Amniotic stem cell (primary cell): ENCODE data around the gene STXBP2.
A peak's percentile ranks its signal among the peaks of the same experiment; 100 is the strongest.

Experiments
- DNase-seq: peaks from one replicate; lab custom pipeline; 2025; lab: John Stamatoyannopoulos, UW

Gene STXBP2

GRCh38 chr19:7612282-7613274 lies 24.3 kb upstream of the STXBP2 start:
- no peak for DNase-seq

- no peak for DNase-seq
Observed at GRCh38 chr19:7614859-7615741, 21.8 kb upstream of the STXBP2 start.

DNA sequence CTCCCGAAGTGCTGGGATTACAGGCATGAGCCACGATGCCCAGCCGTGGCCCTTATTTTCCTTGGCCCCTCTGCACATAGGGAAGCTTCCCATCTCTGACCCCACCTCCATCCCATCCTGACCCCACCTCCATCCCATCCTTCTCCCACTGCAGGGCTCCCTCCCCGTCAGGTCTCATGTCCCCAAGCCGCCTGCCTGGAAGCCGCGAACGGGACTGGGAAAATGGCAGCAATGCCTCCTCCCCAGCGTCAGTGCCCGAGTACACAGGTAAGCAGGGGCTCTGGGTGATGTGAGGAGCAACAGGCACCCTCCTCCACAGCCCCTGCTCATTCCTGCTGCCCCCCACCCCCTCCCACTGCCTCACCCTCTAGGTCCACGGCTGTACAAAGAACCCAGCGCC lies 19.7 kb upstream of the STXBP2 start:
- DNase-seq, result no peak

- DNase-seq, result no peak
Observed at GRCh38 chr19:7617735-7618134, 19.2 kb upstream of the STXBP2 start.

- DNase-seq, result no peak
Observed at GRCh38 chr19:7618348-7618747, 18.6 kb upstream of the STXBP2 start.

DNA sequence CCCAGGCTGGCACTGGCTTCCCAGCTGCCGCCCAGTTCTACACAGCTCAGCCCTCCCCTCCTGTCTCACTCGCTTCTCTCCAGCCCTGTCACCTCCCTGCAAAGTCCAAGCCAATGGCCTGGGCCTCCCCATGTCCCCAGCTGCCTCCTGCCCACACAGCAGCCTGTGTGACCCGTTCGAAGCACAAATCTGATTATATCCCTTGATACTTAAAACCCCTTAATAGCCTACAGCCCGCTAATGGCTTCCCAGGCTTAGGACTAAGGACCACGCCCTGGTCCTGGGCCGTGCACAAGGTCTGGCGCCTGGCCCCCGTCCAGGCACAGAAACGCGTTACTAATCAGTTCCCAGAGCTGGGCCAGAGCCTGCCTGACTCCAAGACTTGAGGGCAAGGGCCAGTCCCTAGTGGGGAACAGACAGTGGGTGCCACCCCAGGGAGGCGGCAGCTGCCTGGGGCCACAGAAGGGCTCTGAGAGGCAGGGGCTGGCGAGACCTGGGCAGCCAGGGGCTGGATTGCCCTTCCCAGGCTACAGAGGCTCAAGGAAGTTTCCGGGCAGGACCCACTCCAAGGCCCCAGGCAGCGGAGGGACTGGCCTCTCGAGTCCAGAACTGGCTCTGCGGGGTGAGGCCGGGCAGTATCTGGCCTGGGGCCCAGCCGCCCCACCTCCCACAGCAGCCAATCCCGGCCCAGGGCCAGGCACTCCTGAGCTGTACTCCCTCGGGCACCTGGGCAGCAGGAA lies 18.0 kb upstream of the STXBP2 start:
- no peak for DNase-seq

GRCh38 chr19:7619671-7620441 lies 17.1 kb upstream of the STXBP2 start:
- DNase-seq, result no peak

DNA sequence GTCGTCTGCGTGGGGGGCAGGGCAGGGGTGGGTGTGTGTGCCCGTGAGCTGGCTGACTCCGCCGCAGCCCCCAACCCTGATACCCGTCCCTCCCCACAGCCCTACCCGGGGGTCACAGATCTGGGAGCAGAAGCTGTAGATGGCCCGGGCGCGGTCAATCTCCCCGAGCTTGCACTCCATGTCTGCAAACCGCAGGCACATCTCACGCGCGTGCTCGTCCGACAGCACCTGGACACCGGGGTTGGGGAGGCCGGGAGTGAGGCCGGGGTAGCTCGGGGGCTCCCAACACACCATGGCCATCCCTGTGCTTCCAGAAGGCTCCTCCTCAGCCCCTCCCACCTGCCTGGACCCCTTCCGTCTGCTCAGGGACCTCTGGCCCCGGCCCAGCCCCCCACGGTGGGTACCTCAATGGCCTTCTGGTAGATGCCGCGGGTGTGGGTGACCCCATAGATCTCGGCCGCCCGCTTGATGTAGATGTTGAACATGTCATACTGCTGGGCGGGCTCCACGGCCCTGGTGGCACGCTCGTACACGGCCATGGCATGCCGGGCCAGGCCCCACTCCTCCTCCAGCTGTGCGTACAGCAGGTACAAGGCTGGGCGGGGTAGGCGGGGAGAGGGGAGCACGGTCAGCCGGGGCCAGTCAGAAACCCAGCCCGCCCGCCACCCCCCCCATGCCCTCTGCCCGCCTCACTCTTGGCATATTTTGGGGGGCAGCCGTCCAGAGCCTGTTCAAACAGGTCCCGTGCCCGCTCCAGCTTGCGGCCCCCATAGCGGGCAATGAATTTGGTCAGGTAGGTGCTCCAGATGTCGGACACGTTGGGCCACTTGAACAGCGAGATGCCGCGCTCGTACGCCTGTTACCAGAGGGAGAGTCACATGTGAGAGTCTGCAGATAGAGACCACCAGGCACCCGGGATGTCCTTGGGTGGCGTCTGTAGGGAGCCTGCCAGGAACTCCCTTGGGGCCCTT lies 16.2 kb upstream of the STXBP2 start:
- DNase-seq, result no peak

DNA sequence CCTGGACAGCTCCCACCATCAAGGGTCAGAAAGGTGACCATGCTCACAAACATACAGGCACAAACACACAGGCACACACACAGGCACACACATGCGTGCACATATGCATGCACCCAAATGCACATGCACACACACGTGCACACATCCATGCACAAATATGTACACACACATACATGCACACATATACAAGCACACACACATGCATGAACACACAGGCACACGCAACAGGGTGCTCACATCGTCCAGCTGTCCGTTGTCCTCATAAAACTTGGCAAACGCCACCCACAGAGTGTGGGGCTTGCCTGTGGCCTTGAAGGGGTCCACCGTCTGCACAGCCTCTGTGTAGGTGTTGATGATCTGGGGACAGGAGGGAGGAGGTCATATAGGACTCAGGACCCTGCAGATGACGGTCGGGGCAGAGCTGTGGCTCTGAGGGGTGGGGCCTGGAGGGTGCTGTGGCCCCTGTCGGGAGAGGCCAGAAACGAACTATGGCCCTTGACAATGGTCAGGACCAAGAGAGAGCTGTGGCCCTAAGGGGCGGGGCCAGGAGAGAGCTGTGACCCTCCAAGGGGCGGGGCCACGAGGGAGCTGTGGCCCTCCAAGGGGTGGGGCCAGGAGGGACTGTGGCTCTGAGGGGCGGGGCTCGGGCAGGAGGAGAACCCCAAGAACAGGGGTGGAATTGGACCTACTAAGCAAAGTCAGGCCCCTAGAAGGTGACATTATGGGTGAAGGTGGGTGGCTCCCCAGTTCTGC lies 13.8 kb upstream of the STXBP2 start:
- no peak for DNase-seq

GRCh38 chr19:7623725-7624603 lies 12.9 kb upstream of the STXBP2 start:
- no peak for DNase-seq

DNA sequence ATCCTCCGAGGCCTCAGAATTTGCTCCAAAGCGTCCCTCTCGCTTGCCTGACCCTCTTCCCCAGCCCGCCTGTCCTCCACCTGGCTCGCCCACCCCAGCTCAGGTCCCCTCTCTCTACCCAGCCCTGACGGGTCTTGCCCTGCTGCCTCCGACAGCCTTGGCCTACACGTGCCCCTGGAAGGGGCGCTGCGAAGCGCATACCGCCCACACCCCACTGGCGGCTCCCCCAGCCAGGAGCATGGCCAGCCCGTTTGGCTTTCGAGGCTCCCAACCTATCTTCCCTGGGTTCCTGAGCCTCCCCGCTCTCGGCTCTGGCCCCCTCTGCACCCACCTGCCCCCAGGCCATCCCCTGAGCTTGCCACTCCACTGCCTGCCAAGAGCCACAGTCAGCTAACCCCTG lies 12.1 kb upstream of the STXBP2 start:
- DNase-seq, result no peak

DNA sequence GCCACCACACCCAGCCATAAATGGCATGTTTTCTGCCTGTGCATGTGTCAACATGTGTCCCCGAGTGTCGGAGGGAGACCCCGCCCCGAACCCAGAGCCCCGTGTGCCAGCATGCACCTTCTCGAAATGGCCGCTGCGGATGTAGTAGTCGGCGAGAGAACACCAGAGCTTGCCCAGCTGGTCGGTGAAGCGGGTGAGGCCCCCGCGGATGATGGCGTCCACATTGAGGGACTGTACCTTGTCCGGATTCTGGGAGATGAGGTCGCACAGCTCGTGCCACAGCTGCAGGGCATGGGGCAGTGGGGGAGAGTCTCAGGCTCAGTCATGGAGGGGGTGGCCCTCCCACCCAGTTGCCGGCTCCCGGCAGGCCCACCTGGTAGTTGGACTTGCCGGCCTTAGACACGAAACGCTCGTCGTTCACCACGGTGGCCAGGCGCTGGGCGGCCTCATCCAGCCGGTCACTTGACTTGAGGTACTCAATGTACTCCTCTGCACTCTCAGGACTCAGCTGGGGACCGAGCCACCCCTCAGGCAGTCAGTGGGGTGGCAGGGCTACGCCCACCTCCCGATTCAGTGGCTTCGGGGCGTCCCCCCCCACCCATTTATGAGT lies 11.0 kb upstream of the STXBP2 start:
- no peak for DNase-seq

DNA sequence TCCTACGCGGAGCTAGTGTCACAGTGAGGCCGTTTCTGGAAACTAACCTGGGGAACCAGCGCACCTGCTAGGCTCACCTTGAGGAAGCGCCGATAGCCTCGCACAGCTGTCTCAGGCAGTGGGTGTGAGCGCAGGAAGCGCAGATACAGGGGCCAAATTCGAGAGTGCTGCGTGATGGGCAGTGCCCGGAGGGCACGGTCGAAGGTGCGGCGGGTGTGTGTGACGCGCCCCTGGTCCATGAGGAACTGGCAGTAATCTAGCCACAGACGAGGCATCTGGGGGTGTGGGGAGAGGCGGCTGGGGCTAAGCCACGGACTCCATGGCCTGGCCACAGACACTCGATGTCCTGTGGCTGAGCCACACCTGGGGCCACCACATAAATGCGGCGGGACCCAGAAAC lies 9.7 kb upstream of the STXBP2 start:
- no peak for DNase-seq

DNA sequence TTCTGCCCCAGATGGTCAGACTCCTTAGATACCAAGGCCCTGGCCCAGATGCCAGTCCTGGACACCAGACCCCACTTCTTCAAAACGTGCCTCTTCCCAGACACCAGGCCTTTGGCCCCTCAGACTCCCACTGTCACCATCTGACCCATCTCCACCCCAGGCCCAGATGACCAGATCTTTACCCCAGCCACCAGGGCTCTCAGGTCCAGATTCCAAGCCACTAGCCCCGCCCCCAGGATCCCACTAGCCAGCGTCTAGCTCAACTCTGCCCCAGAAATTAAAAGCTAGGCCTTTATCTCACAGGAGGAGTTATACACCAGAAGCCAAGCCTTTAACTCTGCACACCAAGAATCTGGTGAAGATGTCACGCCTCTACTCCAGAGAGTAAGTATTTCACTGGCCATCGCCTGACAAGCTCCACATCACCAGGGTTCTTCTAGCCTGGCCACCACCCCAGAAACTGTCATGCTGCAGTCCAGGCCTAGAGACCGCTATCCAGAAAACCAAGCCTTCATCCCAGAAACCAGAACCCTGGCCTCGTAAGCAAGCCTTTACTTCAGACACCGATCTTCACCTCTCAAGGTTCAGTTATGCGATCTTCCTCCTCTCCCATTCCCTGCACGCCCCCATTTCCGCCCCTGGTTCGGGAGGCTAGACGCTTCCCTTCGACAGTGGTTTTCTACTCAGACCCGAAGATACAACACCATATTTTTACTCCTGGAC lies 8.2 kb upstream of the STXBP2 start:
- no peak for DNase-seq

GRCh38 chr19:7629347-7630054 lies 7.4 kb upstream of the STXBP2 start, which contains the start of the genes PET100 and XAB2:
Gene PET100 (plus strand): TSS chr19:7629793. CDS start chr19:7629834, 41 bp downstream.
Gene XAB2 (minus strand): TSS chr19:7629545. CDS start chr19:7629527, 18 bp downstream.
- DNase-seq, result peak; percentile 97

- no peak for DNase-seq
Observed at GRCh38 chr19:7631577-7631976, 5.3 kb upstream of the STXBP2 start.
